ENCODE measurements around the gene FBLN1.

DNA sequence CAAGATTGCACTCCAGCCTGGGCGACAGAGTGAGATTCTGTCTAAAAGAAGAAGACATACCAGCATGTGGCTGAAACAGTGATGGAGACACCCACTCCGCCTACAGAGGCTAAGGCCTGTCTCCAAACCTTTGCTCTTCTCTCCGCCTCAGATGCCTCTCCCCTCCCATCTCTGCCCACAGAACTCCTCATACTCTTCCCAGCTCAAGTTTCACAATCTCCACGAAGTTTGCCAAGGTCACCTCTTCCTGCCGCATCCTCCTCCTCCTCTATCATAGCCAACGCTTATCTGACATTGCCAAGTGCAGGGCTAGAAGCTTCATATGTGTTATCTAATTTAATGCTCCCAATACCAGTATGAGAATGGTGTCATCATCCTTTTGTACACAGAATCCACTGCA, 25.9 kb upstream of the FBLN1 start:
- TF ChIP-seq, protein P1, sequence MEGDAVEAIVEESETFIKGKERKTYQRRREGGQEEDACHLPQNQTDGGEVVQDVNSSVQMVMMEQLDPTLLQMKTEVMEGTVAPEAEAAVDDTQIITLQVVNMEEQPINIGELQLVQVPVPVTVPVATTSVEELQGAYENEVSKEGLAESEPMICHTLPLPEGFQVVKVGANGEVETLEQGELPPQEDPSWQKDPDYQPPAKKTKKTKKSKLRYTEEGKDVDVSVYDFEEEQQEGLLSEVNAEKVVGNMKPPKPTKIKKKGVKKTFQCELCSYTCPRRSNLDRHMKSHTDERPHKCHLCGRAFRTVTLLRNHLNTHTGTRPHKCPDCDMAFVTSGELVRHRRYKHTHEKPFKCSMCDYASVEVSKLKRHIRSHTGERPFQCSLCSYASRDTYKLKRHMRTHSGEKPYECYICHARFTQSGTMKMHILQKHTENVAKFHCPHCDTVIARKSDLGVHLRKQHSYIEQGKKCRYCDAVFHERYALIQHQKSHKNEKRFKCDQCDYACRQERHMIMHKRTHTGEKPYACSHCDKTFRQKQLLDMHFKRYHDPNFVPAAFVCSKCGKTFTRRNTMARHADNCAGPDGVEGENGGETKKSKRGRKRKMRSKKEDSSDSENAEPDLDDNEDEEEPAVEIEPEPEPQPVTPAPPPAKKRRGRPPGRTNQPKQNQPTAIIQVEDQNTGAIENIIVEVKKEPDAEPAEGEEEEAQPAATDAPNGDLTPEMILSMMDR (IDR thresholded peaks at IDR 0.05; ENCODE audit: low read length) = no peak
- no peak for TF ChIP-seq EZH2 (IDR thresholded peaks at IDR 0.05; ENCODE audit: borderline replicate concordance, low read length)

Measured in OCI-LY1 (cell line).